ENCODE measurements around the gene SLX9. TPM values are rescaled to one million over a fixed set of nuclear protein-coding genes. Genes with fewer than 3 reads are reported as not detected.
A peak's percentile ranks its signal among the peaks of the same experiment; 100 is the strongest.

Gene SLX9
- total RNA-seq, 1 experiment from 2014 or later = 74.3 TPM

DNA sequence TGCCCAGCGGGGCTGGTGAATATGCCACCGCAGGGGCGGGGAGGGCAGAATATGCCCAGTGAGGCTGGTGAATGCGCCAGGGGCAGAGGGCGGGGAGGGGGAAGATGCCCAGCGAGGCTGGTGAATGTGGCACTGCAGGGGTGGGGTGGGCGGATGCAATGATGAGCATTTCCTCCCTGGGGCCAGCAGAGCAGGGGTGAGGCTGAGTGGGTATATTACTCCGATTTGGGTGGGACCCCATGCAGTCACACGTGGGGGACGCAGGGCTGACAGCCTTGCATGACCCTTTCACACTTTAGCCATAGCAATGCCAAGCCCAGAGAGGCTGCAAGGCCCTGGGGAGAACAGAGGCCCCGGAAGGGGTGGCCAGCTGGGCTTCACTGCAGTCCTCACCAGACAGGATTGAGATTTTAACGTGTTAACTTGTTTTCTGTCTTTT is 9.3 kb upstream of the SLX9 start:
- Histone ChIP-seq H3K4me2 (ENCODE audit: insufficient read depth, insufficient read length, low read length) (peak overlapping the region; percentile 45), H3K27ac (ENCODE audit: insufficient read length, low read depth, low read length) (no peak overlapping the region), H3T11ph (ENCODE audit: low read length) (no peak overlapping the region), H3K79me1 (ENCODE audit: insufficient read depth, low read depth, low read length, poor library complexity, severe bottlenecking) (no peaks in the 10 kb centered on the region), H3K23me2 (ENCODE audit: insufficient read length, low read depth, low read length, poor library complexity, severe bottlenecking) (peaks cover 13% of the 10 kb centered on the region), H4K20me1 (ENCODE audit: control insufficient read depth, insufficient read depth, insufficient read length) (no peaks in the 10 kb centered on the region), H2AK5ac (ENCODE audit: insufficient read length, low read length) (no peak overlapping the region), H3K23ac (ENCODE audit: insufficient read length, low read depth, low read length) (no peak overlapping the region), H3K4ac (ENCODE audit: low read depth, low read length) (no peak overlapping the region), H2BK5ac (ENCODE audit: insufficient read length, low read length) (no peak overlapping the region), H3K9me3 (ENCODE audit: control insufficient read depth, low read depth, low read length) (no peaks in the 10 kb centered on the region), H3K4me1 (ENCODE audit: insufficient read depth, low read length) (peaks cover 3% of the 10 kb centered on the region; the same call in 1 of the 2 replicates), H3K56ac (ENCODE audit: insufficient read length, low read depth, low read length) (no peak overlapping the region), H3K27me3 (ENCODE audit: insufficient read depth, low read length) (peaks cover 25% of the 10 kb centered on the region; the same call in 1 of the 2 replicates), H4K8ac (replicated peaks; ENCODE audit: insufficient read length, low read depth, low read length) (no peak overlapping the region), H3K9ac (ENCODE audit: extremely low read depth, insufficient read length, low read length) (no peak overlapping the region), H3K14ac (ENCODE audit: insufficient read depth, low read length) (no peak overlapping the region), H2BK120ac (ENCODE audit: low read depth, low read length, poor library complexity, severe bottlenecking) (no peak overlapping the region), H4K91ac (ENCODE audit: insufficient read length, low read depth, low read length) (no peak overlapping the region), H2BK20ac (ENCODE audit: low read depth, low read length, poor library complexity, severe bottlenecking) (no peak overlapping the region), H2BK15ac (ENCODE audit: low read depth, low read length) (no peak overlapping the region), H2AFZ (ENCODE audit: low read length) (no peak overlapping the region), H3K18ac (ENCODE audit: insufficient read length, low read depth, low read length) (no peak overlapping the region), H4K5ac (ENCODE audit: insufficient read length, low read depth, low read length) (no peak overlapping the region), H3K79me2 (ENCODE audit: insufficient read depth, low read length) (no peaks in the 10 kb centered on the region), H2BK12ac (ENCODE audit: insufficient read length, low read depth, low read length) (no peak overlapping the region)
- TF ChIP-seq, protein P1, sequence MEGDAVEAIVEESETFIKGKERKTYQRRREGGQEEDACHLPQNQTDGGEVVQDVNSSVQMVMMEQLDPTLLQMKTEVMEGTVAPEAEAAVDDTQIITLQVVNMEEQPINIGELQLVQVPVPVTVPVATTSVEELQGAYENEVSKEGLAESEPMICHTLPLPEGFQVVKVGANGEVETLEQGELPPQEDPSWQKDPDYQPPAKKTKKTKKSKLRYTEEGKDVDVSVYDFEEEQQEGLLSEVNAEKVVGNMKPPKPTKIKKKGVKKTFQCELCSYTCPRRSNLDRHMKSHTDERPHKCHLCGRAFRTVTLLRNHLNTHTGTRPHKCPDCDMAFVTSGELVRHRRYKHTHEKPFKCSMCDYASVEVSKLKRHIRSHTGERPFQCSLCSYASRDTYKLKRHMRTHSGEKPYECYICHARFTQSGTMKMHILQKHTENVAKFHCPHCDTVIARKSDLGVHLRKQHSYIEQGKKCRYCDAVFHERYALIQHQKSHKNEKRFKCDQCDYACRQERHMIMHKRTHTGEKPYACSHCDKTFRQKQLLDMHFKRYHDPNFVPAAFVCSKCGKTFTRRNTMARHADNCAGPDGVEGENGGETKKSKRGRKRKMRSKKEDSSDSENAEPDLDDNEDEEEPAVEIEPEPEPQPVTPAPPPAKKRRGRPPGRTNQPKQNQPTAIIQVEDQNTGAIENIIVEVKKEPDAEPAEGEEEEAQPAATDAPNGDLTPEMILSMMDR (conservative IDR thresholded peaks at IDR 0.05) = no peak
- Mint-ChIP-seq H3K27ac (no peak overlapping the region), H3K36me3 (ENCODE audit: insufficient read depth in 1 of 3, low read depth in 3 of 3) (no peaks in the 10 kb centered on the region; a peak in 1 of 7 replicates), H3K27me3 (ENCODE audit: low read depth) (peaks cover 74% of the 10 kb centered on the region), H3K4me1 (peaks cover 38 to 49% of the 10 kb centered on the region in 2 experiments), H3K4me3 (peak overlapping the region in 1 of 2 experiments; percentile 77; a peak in 2 of 5 replicates), H3K9me3 (peaks cover 2% of the 10 kb centered on the region in 2 experiments; a peak in 1 of 5 replicates)
- no peak for DNase-seq
- WGBS (ENCODE audit: extremely low coverage, insufficient read length, low lambda C conversion rate) = no CpG with 5 or more reads among the region's 12 CpGs
